HepG2 (cell line): ENCODE results near the gene AP3B1. TPM values are rescaled to one million over a fixed set of nuclear protein-coding genes. Genes with fewer than 3 reads are reported as not detected.

Experiments used
- ARNT ChIP-seq: fragments of 450-650 bp; IDR thresholded peaks from 2 replicates; pipeline ENCODE4 v1.6.1; 2017
- DZIP1 ChIP-seq: sonication (generic); formaldehyde crosslinking; IDR thresholded peaks from 2 replicates; pipeline ENCODE4 v1.5.0; 2020; ENCODE audit warnings: mild to moderate bottlenecking, missing genetic modification reagents
- ETV6 ChIP-seq: sonication (generic); formaldehyde crosslinking; conservative IDR thresholded peaks from 2 replicates; pipeline ENCODE4 v1.4.0; 2020; ENCODE audit warnings: missing genetic modification reagents
- GRHL1 ChIP-seq: sonication (generic); formaldehyde crosslinking; conservative IDR thresholded peaks from 2 replicates; pipeline ENCODE4 v1.8.0; 2022; ENCODE audit warnings: missing genetic modification reagents
- HOXD1 ChIP-seq: sonication (generic); formaldehyde crosslinking; IDR thresholded peaks from 2 replicates; pipeline ENCODE4 v1.5.0; 2020; ENCODE audit warnings: missing genetic modification reagents
- KLF16 ChIP-seq, 2 experiments: sonication (generic) in 1 of 2; formaldehyde crosslinking in 1 of 2; IDR thresholded peaks; 2 replicates each; pipeline versions ENCODE4 v1.6.1 to v1.8.0; 2016 to 2023; ENCODE audit warnings: missing genetic modification reagents in 2 of 2, missing compliant biosample characterization in 1 of 2
- MAFF ChIP-seq: IDR thresholded peaks from 2 replicates; pipeline ENCODE4 v1.6.1; 2011; ENCODE audit warnings: low read depth, low read length, improper control_type of control experiment
- REXO4 ChIP-seq: sonication (generic); formaldehyde crosslinking; IDR thresholded peaks from 2 replicates; pipeline ENCODE4 v1.8.0; 2022; ENCODE audit warnings: missing genetic modification reagents, mild to moderate bottlenecking, borderline replicate concordance
- TRIM24 ChIP-seq: sonication (generic); formaldehyde crosslinking; IDR thresholded peaks from 2 replicates; pipeline ENCODE4 v1.8.0; 2022; ENCODE audit warnings: mild to moderate bottlenecking, missing genetic modification reagents
- ZBTB4 ChIP-seq: sonication (generic); formaldehyde crosslinking; IDR thresholded peaks from 2 replicates; pipeline ENCODE4 v1.4.0; 2020; ENCODE audit warnings: missing genetic modification reagents, mild to moderate bottlenecking, borderline replicate concordance
- ZKSCAN8 ChIP-seq: IDR thresholded peaks from 2 replicates; pipeline ENCODE4 v1.6.1; 2016; ENCODE audit warnings: borderline replicate concordance, missing genetic modification reagents, missing compliant biosample characterization
- ZNF17 ChIP-seq: sonication (generic); formaldehyde crosslinking; IDR thresholded peaks from 2 replicates; pipeline ENCODE4 v1.5.0; 2020; ENCODE audit warnings: mild to moderate bottlenecking, missing genetic modification reagents
- ZNF253 ChIP-seq: sonication (generic); formaldehyde crosslinking; IDR thresholded peaks from 2 replicates; pipeline ENCODE4 v1.8.0; 2022; ENCODE audit warnings: mild to moderate bottlenecking, missing genetic modification reagents, borderline replicate concordance
- ZNF354B ChIP-seq: sonication (generic); formaldehyde crosslinking; IDR thresholded peaks from 2 replicates; pipeline ENCODE4 v1.8.0; 2022; ENCODE audit warnings: mild to moderate bottlenecking, missing genetic modification reagents
- ZNF670 ChIP-seq: sonication (generic); formaldehyde crosslinking; IDR thresholded peaks from 2 replicates; pipeline ENCODE4 v1.8.0; 2022; ENCODE audit warnings: mild to moderate bottlenecking, missing genetic modification reagents, borderline replicate concordance
- polyA plus RNA-seq, 8 experiments: library from polyadenylated mRNA; depleted of rRNA in 3 of 8; stranded (reverse) in 7 of 8; unstranded in 1 of 8; fragments of >200 nt; fragmentation: Illumina TruSeq in 4 of 8; extraction: Trizol in 4 of 8; gene quantifications; 2 replicates each; pipeline versions ENCODE4 v1.2.1 to v1.2.3, GENCODE V29; 2011 to 2016; ENCODE audit warnings: low read depth in 4 of 8, missing spikeins in 1 of 8, mixed read lengths in 1 of 8; ENCODE audit not compliant: insufficient read depth in 1 of 8
- total RNA-seq, 5 experiments: library from RNA; depleted of rRNA; stranded (reverse); fragments of >200 nt; fragmentation: Illumina TruSeq; extraction: Trizol; gene quantifications; 2 replicates each; pipeline ENCODE4 v1.2.3, GENCODE V29; 2016; ENCODE audit warnings: low read depth in 1 of 5
- TF ChIP-seq, protein P1 (sequence below): sonication (generic); formaldehyde crosslinking; conservative IDR thresholded peaks from 2 replicates; pipeline ENCODE4 v1.4.0; 2020; ENCODE audit warnings: missing genetic modification reagents
- TF ChIP-seq, protein P2 (sequence below): sonication (generic); formaldehyde crosslinking; IDR thresholded peaks from 2 replicates; pipeline ENCODE4 v1.4.0; 2020; ENCODE audit warnings: missing genetic modification reagents

The AP3B1 gene
- total and polyA plus RNA-seq, 2 of the 13 experiments (the other 11 are each of a cell fraction or from before 2014, with no cell fraction given), result 37.7 to 51.2 TPM

GRCh38 chr5:78295035-78295961, 800 bp upstream of the AP3B1 start (continued):
- TF ChIP-seq ZBTB4 (no peak), ZNF253 (CRISPR knock-in tag) (no peak), DZIP1 (CRISPR knock-in tag) (no peak), ZNF670 (CRISPR knock-in tag) (no peak), HOXD1 (no peak), KLF16 (CRISPR knock-in tag; IDR thresholded peaks at IDR 0.05) (no peak), REXO4 (no peak), ZNF354B (CRISPR knock-in tag) (no peak), ARNT (no peak), TRIM24 (CRISPR knock-in tag) (no peak), ZNF17 (no peak), ETV6 (CRISPR knock-in tag) (no peak), MAFF (no peak), ZKSCAN8 (CRISPR knock-in tag) (no peak), GRHL1 (no peak)
- TF ChIP-seq, protein P1, sequence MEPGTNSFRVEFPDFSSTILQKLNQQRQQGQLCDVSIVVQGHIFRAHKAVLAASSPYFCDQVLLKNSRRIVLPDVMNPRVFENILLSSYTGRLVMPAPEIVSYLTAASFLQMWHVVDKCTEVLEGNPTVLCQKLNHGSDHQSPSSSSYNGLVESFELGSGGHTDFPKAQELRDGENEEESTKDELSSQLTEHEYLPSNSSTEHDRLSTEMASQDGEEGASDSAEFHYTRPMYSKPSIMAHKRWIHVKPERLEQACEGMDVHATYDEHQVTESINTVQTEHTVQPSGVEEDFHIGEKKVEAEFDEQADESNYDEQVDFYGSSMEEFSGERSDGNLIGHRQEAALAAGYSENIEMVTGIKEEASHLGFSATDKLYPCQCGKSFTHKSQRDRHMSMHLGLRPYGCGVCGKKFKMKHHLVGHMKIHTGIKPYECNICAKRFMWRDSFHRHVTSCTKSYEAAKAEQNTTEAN (CRISPR knock-in tag), result no peak; the same call in 1 of the 2 replicates
- TF ChIP-seq, protein P2, sequence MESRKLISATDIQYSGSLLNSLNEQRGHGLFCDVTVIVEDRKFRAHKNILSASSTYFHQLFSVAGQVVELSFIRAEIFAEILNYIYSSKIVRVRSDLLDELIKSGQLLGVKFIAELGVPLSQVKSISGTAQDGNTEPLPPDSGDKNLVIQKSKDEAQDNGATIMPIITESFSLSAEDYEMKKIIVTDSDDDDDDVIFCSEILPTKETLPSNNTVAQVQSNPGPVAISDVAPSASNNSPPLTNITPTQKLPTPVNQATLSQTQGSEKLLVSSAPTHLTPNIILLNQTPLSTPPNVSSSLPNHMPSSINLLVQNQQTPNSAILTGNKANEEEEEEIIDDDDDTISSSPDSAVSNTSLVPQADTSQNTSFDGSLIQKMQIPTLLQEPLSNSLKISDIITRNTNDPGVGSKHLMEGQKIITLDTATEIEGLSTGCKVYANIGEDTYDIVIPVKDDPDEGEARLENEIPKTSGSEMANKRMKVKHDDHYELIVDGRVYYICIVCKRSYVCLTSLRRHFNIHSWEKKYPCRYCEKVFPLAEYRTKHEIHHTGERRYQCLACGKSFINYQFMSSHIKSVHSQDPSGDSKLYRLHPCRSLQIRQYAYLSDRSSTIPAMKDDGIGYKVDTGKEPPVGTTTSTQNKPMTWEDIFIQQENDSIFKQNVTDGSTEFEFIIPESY (CRISPR knock-in tag), result no peak
